OCI-M2 (cell line): ENCODE data around the gene OR1E2.
"Not testable (repeated sequence)": the region's sequence is repeated elsewhere in the genome, so short reads cannot be mapped to it uniquely, and the experiment has no call there.

ENCODE experiments used
- DNase-seq: peaks from one replicate; lab custom pipeline; 2025; ENCODE audit not compliant: unreplicated experiment; lab: John Stamatoyannopoulos, UW

Gene OR1E2

DNA sequence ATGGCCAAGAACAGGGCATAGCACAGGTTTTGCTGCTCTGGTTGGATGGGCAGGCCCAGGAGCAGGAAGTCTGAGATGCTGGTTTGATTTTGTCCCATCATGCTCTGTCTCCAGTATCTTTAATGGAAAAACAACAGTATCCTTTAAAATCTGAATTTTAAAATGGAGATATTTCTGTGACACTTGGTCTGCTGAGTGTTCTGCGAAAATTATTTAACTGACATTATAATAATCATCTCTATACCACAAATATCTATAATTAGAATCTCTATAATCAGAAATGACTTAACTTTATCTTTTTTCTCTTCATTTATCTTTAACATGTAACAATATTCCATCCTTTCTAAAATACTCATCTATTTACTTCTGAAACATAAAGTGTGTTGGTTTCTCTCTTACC is 35.3 kb downstream of the OR1E2 start, which contains the start of gene OR1E1:
TSS of gene OR1E1 (minus strand) at position 101 of the 400 bp plus-strand sequence. CDS start at position 101, 0 bp downstream.
- DNase-seq = no peak

DNA sequence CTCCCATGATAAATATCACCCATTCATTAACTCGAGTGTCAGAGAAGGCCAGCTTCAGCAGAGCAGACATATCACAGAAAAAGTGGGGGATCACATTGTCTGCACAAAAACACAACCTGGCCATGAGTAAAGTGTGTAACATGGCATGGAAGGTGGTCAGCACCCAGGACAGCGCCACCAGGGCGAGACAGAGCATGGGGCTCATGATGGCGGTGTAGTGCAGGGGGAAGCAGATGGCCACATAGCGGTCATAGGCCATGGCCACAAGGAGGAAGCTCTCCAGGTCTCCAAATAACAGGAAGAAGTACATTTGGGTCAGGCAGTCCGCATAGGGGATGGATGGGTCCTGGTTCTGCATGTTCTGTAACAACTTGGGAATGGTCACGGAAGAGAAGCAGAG is 35.8 kb downstream of the OR1E2 start:
- DNase-seq = not testable (repeated sequence)

DNA sequence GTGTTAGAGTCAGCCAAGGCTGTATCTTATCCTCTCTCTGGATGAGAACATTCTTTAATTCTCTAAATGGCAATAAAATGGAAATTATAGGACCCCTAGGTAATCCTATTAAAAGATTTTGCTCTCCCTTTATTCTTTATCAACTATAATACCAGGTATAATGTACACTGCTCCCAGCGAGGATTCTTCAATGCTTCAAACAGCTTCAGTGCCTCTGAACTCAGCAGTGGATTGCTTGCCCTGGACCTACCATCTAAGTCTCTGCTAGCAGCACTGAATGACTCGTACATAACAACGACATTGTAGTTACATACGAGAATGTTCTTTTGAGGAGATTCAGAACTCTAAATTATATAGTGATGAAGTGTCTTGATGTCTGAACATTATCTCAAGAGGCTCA is 43.9 kb downstream of the OR1E2 start:
- no peak for DNase-seq

DNA sequence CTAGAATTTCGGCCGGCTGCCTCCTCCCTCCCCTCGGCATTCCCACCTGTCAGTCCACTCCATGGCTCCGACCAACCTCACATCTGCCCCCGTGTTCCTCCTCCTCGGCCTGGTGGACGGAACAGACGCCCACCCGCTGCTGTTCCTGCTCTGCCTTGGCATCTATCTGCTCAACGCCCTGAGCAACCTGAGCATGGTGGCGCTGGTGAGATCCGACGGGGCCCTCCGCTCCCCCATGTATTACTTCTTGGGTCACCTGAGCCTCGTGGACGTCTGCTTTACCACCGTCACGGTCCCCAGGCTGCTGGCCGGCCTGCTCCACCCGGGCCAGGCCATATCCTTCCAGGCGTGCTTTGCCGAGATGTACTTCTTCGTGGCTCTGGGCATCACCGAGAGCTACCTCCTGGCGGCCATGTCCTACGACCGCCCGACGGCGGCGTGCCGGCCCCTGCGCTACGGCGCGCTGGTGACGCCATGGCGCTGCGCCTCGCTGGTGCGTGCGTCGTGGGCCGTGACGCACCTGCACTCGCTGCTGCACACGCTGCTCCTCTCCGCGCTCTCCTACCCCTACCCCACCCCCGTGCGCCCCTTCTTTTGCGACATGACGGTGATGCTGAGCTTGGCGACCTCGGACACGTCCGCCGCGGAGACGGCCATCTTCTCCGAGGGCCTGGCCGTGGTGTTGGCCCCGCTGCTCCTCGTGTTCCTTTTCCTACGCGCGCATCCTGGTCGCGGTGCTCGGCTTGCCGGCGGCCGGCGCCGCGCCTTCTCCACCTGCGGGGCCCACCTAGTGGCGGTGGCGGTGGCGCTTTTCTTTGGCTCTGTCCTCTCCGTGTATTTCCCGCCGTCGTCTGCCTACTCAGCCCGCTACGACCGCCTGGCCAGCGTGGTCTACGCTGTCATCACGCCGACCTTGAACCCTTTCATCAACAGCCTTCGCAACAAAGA is 47.5 kb downstream of the OR1E2 start, which contains the start of gene OR3A2:
TSS of gene OR3A2 (minus strand) at position 440 of the 948 bp plus-strand sequence.
- no peak for DNase-seq
